ENCODE measurements around the gene FAM171A2.

FAM171A2 gene

GRCh38 chr17:44360826-44361225, 2.8 kb downstream of the FAM171A2 start:
- Histone ChIP-seq H3K9me2 (ENCODE audit: low read depth, low read length) (no peaks in the 10 kb centered on the region), H3K4me3 (ENCODE audit: low read depth, low read length, poor library complexity, severe bottlenecking) (no peak overlapping the region), H3K27ac (ENCODE audit: low read depth, low read length, poor library complexity, severe bottlenecking) (no peak overlapping the region), H3K9me3 (ENCODE audit: low read length) (no peaks in the 10 kb centered on the region), H3K36me3 (ENCODE audit: insufficient read depth, low read length) (no peaks in the 10 kb centered on the region), H2AFZ (ENCODE audit: low read length) (no peak overlapping the region), H3F3A (ENCODE audit: insufficient read depth, low read length) (no peaks in the 10 kb centered on the region), H3K27me3 (ENCODE audit: insufficient read depth, low read length) (peaks cover 4% of the 10 kb centered on the region), H4K20me1 (ENCODE audit: insufficient read depth, low read length) (no peaks in the 10 kb centered on the region), H3K4me1 (ENCODE audit: insufficient read depth, low read length, severe bottlenecking) (peaks cover 10% of the 10 kb centered on the region), H3K4me2 (ENCODE audit: low read length) (no peak overlapping the region), H3K9ac (ENCODE audit: low read length) (no peak overlapping the region), H3K79me2 (ENCODE audit: insufficient read depth, low read length) (no peaks in the 10 kb centered on the region)
- TF ChIP-seq EZH2 (IDR thresholded peaks at IDR 0.05; ENCODE audit: borderline replicate concordance, low read length): no peak
- TF ChIP-seq CTCF (IDR thresholded peaks at IDR 0.05; ENCODE audit: low read length): no peak

- no peak overlapping the region for H3K27ac ChIP-seq (ENCODE audit: low read depth, low read length, poor library complexity, severe bottlenecking)
- no peaks in the 10 kb centered on the region for H3F3A ChIP-seq (ENCODE audit: insufficient read depth, low read length)
- H3K9ac ChIP-seq (ENCODE audit: low read length): no peak overlapping the region
- H3K4me3 ChIP-seq (ENCODE audit: low read depth, low read length, poor library complexity, severe bottlenecking): no peak overlapping the region
- TF ChIP-seq CTCF (IDR thresholded peaks at IDR 0.05; ENCODE audit: low read length) (no peak), EZH2 (IDR thresholded peaks at IDR 0.05; ENCODE audit: borderline replicate concordance, low read length) (no peak)
- no peak overlapping the region for H3K4me2 ChIP-seq (ENCODE audit: low read length)
- no peaks in the 10 kb centered on the region for H3K79me2 ChIP-seq (ENCODE audit: insufficient read depth, low read length)
- H3K9me2 ChIP-seq (ENCODE audit: low read depth, low read length): no peaks in the 10 kb centered on the region
- peaks cover 4% of the 10 kb centered on the region for H3K27me3 ChIP-seq (ENCODE audit: insufficient read depth, low read length)
- no peak overlapping the region for H2AFZ ChIP-seq (ENCODE audit: low read length)
- H4K20me1 ChIP-seq (ENCODE audit: insufficient read depth, low read length): no peaks in the 10 kb centered on the region
- H3K36me3 ChIP-seq (ENCODE audit: insufficient read depth, low read length): no peaks in the 10 kb centered on the region
- H3K9me3 ChIP-seq (ENCODE audit: low read length): no peaks in the 10 kb centered on the region
- H3K4me1 ChIP-seq (ENCODE audit: insufficient read depth, low read length, severe bottlenecking): peaks cover 10% of the 10 kb centered on the region
These were observed 3.5 kb downstream of the FAM171A2 start for GRCh38 chr17:44360144-44360533.

GRCh38 chr17:44359458-44360143, 4.1 kb downstream of the FAM171A2 start:
- Histone ChIP-seq H3K9me2 (ENCODE audit: low read depth, low read length) (no peaks in the 10 kb centered on the region), H3F3A (ENCODE audit: insufficient read depth, low read length) (no peaks in the 10 kb centered on the region), H2AFZ (ENCODE audit: low read length) (no peak overlapping the region), H3K9me3 (ENCODE audit: low read length) (no peaks in the 10 kb centered on the region), H3K27me3 (ENCODE audit: insufficient read depth, low read length) (peaks cover 4% of the 10 kb centered on the region), H4K20me1 (ENCODE audit: insufficient read depth, low read length) (no peaks in the 10 kb centered on the region), H3K79me2 (ENCODE audit: insufficient read depth, low read length) (no peaks in the 10 kb centered on the region), H3K4me2 (ENCODE audit: low read length) (no peak overlapping the region), H3K4me1 (ENCODE audit: insufficient read depth, low read length, severe bottlenecking) (peaks cover 14% of the 10 kb centered on the region), H3K27ac (ENCODE audit: low read depth, low read length, poor library complexity, severe bottlenecking) (no peak overlapping the region), H3K4me3 (ENCODE audit: low read depth, low read length, poor library complexity, severe bottlenecking) (no peak overlapping the region), H3K9ac (ENCODE audit: low read length) (no peak overlapping the region), H3K36me3 (ENCODE audit: insufficient read depth, low read length) (no peaks in the 10 kb centered on the region)
- no peak for TF ChIP-seq CTCF (IDR thresholded peaks at IDR 0.05; ENCODE audit: low read length)
- no peak for TF ChIP-seq EZH2 (IDR thresholded peaks at IDR 0.05; ENCODE audit: borderline replicate concordance, low read length)
